GM12891 (cell line): ENCODE results near the gene RPGRIP1L.

ENCODE experiments used
- POLR2A ChIP-seq: IDR thresholded peaks from 2 replicates; pipeline ENCODE4 v1.6.1; 2011; ENCODE audit warnings: low read depth, low read length, control low read depth
- POLR2AphosphoS5 ChIP-seq: IDR thresholded peaks from 2 replicates; pipeline ENCODE4 v1.6.1; 2011; ENCODE audit warnings: low read depth, low read length, control low read depth
- SPI1 ChIP-seq: IDR thresholded peaks from 2 replicates; pipeline ENCODE4 v1.6.1; 2011; ENCODE audit warnings: low read depth, low read length, control low read depth

DNA sequence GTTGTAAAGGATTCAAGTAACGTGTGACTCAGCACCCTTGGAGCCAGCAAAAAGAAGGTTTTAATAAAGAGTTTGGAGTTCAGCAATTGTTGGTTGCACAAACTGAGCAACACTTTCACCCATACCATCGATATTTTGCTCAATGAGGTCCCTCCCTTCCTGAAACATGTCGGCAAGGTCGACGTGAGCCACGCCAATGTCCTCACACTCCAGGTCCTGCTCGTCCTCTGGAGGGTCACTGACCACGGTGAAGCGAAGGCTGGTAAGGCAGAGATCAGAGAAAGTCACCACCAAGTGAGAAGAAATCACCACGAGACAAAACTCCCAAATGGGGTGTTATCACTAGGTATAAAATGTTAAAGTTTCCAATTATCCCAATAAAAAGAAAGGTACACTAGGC, 98.3 kb downstream of the RPGRIP1L start:
- TF ChIP-seq POLR2AphosphoS5: no peak
- TF ChIP-seq POLR2A: no peak
- no peak for TF ChIP-seq SPI1
